ENCODE data around the gene SMIM10L2A.
"Not testable (repeated sequence)": the region's sequence is repeated elsewhere in the genome, so short reads cannot be mapped to it uniquely, and the experiment has no call there.

Gene SMIM10L2A

DNA sequence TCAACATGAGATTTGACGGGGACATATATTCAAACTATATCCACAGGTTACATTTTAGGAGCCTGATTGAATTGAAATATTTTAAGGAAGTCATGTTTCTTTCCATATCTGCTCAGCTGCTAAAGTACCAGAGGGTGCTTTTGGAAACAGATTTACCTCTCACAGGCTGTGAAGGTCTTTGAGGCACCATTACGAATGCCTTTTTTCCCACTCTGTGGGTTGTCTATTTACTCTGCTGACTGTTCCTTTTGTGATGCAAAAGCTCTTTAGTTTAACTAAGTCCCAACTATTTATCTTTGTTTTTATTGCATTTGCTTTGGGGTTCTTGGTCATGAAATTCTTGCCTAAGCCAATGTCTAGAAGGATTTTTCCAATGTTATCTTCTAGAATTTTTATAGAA is 40.0 kb downstream of the SMIM10L2A start:
- not testable (repeated sequence) for DNase-seq

DNA sequence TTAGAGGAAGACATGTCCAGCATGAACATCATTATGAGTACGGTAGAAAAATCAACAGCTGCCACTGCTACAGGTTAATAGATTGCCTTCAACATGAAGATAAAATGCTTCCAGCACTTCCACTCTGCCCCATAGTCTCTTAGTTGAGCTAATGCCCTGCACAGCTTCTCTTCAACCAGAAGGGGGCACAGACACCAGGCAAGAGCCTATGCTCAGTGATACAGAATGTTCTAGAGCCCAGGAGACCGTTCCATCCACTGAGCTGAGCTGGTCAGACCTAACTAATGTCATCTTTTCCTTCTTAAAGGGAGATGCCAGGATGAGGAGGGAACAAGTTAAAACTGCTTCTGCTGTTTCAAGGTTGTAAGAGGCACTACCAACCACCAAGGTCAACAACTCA is 42.2 kb downstream of the SMIM10L2A start:
- DNase-seq = peak; percentile 61

DNA sequence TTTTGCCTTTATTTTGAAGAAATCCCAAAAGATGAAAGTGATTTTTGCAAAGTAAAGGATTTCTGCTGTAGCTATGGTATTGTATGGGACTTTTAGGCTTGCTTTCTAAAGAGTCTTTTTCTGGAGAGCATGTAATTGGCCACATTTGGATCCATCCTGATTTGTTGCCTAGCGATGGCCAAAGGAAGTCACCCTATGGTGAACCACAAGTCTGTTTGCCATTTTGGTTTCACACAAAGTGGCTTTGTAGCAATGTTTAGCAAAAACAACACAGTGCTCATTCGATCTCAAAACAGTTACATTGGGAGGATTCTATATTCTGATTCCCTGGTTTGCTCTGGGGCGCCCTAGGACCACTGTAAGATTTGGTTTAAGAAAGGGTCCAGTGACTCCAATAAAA is 54.6 kb downstream of the SMIM10L2A start:
- DNase-seq = no peak

DNA sequence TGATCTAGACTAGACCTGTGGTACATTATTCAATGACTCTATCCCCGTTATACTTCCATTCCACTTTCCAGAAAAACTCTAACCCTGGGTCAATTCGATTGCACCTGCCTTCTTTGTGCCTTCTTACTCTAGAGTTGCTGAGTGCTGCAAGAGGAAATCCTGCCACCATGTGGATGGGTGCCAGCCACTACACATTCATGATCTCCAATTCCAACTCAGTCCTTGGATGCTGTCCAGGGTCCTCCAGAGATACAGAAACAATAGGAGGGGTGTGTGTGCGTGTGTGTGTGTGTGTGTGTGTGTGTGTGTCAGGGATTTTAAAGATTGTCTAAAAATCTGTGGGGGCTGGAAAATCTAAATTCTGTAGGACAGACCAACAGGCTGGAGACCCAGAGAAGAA is 55.8 kb downstream of the SMIM10L2A start:
- peak; percentile 69 for DNase-seq
